ENCODE results near the gene RNF167.
A peak's percentile ranks its signal among the peaks of the same experiment; 100 is the strongest.
"Not testable (repeated sequence)": the region's sequence is repeated elsewhere in the genome, so short reads cannot be mapped to it uniquely, and the experiment has no call there.

The RNF167 gene

DNA sequence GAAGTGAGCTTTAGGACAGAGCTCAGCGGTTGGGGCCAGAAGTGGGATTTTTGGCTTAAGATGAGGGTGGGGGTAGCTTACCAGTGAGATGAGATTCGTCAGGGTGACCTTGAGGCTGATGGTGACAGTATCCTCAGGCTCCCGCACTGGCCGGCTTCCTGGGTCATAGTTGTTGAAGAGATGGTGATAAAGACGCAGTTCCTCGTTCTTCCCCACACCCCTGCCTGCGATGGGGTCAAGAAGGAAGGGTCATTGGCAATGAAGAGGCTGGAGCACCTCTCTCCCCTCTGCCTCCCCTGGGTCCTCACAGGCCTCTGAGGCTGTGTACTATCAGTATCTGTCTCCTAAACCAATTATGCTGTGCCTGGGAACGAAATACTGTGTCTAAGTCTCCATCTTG lies 37.5 kb upstream of the RNF167 start:
- DNase-seq (ENCODE audit: low read depth) = no peak

DNA sequence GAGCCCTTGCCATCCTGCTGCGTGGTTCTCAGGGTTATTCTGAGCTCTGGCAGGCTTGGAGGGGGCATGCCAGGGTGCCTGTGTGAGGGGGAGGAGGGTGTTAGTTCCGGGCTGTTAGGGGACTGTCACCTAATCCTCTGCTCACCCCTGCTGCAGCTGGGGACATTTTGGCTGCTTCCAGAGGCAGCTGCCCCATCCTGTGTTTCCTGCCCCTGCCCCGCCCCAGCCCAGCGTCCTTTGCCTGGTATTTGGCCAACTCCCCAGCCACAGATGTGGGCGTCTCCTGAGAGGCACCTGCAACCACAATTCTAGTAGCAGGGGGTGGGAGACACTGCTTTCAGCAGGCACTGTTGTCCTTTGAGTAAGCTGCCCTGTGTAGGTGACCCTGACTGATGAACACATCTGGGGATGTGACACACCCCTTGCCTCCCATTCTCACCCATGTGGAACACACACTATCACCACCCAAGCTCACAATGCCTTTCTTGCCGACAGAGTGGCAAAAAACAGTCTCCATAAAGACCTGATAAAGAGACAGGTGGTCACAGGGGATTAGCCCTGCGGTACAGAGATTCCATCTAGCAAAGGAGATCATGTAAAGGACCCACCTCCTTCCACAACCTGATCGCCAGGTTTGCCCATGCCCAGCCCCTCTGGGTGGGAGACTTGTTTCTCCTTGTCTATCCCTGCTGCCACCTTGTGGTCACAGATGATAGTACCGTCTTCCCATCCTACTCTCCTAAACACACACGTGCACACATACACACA lies 36.8 kb upstream of the RNF167 start, which contains the start of gene CHRNE:
Gene CHRNE, minus strand, starts transcription at position 48 of the 768 bp plus-strand sequence. Its CDS starts 35 bp downstream, at position 13.
- DNase-seq (ENCODE audit: low read depth) = peak; percentile 45

DNA sequence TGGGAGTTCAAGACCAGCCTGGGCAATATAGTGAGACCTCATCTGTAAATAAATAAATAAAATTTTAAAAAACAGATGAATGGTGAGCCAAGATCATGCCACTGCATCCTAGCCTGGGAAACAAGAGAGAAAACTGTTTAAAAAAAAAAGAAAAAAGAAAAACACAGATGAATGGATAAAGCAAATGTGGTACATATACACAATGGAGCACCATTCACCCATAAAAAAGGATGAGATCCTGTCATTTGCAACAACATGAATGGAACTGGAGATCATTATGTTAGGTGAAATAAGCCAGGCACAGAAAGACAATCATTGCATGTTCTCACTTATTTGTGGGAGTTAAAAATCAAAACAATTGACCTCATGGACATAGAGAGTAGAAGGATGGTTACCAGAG lies 33.4 kb upstream of the RNF167 start:
- DNase-seq (ENCODE audit: low read depth) = not testable (repeated sequence)

DNA sequence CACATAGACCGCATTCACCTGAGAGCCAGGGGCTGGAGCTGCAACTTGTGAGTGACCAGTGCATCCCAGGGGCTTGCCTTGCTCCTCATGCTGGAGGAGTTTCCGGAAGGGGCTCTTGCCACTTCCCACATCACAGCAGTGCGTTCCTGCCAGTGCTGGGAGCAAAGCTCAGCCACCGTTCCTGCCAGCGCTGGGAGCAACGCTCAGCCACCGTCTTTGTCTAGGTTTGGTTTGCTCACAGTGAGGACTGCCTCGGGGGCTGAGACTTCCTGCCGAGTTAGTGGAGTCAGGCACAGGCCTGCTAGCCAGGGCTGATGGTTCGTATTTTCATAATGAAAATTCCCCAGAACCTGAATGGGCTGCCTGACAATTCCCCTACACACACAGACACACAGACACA lies 31.8 kb upstream of the RNF167 start:
- no peak for DNase-seq (ENCODE audit: low read depth)

DNA sequence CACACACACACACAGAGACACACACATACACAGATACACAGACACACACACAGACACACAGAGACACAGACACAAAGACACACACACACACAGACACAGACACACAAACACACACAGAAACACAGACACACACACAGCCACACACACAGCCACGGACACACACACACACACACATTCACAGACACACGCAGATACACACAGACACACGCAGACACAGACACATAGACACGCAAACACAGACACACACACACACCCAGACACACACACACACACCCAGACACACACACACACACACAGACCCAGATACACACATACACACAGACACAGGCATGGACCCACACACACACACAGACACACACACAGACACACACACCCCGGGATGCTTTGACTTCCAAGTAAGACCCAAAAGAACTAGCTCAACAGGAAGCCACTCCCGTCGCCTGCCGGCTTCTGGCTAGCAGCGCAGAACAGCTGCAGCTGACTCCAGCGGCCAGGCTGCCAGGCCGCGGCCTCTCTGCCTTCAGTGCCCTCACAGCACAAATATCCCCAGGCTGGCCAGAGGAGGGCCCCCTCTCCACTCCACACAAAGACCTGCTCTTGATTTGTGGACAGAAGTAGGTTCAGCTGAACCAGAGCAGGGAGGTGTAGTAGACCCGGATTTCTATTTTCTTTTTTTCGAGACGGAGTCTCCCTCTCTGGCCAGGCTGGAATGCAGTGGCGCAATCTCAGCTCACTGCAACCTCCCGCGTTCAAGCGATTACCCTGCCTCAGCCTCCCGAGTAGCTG lies 31.2 kb upstream of the RNF167 start:
- peak; percentile 30 for DNase-seq (ENCODE audit: low read depth)

DNA sequence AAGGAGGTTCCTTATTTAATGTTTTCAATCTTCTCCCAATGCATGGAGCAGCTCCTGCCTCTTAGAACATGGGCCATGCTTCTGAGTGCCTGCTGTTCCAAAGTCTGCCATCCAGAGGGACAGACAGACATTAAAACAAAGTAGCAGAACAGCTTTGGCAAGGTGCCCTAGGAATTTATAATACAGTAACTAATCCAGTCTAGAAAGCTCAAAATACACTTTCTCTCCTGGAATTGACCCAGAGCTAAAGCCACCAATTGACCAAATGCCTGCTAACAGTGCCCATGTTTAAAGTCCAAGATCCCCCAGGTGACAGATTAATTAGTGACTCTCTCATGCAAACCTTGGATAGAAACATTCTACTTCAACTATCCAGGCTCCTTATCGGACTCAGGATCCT lies 26.1 kb upstream of the RNF167 start:
- no peak for DNase-seq (ENCODE audit: low read depth)

DNA sequence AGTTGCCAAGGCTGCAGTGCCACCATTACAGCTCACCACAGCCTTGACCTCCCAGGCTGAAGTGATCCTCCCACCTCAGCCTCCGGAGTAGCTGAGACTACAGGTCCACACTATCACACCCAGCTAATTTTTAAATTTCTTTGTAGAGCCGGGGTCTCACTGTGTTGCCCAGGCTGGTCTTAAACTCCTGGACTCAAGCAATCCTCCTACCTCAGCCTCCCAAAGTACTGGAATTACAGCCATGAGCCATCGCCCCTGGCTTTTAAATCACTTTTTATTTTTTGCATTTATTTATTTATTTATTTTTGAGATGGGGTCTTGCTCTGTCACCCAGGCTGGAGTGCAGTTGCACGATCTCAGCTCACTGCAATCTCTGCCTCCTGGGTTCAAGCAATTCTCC lies 25.5 kb upstream of the RNF167 start:
- not testable (repeated sequence) for DNase-seq (ENCODE audit: low read depth)

DNA sequence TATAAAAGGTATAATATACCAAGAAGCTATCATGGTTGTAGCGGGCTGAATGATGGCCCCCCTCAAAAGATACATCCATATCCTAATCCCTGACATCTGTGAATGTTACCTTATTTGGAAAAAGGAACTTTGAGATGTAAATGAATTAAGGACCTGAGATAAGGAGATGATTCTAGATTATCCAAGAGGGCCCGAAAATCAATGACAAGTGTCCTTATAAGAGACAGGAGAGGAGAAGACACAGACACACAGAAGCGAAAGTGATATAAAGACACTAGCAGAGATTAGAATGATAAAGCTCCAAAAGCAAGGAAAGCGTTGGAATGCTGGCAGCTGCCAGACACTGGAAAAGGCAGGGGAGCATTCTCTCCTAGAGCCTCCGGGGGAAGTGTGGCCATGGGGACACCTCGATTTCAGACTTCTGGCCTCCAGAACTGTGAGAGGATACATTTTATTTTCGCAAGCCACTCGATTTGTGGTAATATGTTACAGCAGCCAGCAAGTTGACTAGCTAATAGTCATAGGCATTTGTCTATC lies 20.5 kb upstream of the RNF167 start:
- no peak for DNase-seq (ENCODE audit: low read depth)

DNA sequence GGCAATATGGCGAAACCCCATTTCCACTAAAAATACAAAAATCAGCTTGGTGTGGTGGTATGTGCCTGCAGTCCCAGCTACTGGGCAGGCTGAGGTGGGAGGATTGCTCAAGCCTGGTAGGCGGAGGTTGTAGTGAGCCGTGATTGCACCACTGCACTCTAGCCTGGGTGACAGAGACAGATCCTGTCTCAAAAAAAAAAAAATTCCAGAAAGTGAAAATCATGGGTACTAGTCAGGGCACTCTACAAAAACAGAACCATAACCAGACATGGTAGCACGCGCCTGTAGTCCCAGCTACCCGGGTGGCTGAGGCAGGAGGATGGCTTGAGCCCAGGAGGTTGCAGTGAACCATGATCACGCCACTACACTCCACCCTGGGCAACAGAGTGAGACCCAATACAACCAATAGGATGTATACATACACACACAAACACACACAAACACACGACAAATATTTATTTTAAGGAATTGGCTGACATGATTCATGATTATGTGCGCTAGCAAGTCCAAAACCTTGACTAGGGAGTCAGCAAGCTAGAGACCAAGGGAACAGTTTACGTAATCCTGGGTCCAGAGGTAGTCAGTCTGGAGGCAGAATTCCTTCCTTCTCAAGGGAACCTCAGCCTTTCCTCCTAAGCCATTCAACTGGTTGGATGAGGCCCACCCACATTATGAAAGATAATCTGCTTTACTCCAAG lies 19.6 kb upstream of the RNF167 start:
- DNase-seq (ENCODE audit: low read depth) = no peak

DNA sequence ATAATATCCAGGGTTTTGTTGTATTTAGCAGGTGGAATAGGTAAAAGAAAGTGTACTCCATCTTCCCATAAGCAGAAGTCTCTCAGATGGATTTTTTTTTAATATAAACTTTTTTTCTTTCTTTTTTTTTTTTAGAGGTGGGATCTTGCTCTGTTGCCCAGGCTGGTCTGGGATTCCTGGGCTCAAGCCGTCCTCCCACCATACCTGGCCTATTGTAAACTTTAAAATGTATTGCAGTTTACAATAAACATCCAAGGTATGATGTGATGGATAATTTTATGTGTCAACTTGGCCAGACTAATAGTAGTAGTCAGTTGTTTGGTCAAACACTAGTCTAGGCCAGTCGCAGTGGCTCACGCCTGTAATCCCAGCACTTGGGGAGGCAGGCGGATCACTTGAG lies 18.7 kb upstream of the RNF167 start:
- no peak for DNase-seq (ENCODE audit: low read depth)

DNA sequence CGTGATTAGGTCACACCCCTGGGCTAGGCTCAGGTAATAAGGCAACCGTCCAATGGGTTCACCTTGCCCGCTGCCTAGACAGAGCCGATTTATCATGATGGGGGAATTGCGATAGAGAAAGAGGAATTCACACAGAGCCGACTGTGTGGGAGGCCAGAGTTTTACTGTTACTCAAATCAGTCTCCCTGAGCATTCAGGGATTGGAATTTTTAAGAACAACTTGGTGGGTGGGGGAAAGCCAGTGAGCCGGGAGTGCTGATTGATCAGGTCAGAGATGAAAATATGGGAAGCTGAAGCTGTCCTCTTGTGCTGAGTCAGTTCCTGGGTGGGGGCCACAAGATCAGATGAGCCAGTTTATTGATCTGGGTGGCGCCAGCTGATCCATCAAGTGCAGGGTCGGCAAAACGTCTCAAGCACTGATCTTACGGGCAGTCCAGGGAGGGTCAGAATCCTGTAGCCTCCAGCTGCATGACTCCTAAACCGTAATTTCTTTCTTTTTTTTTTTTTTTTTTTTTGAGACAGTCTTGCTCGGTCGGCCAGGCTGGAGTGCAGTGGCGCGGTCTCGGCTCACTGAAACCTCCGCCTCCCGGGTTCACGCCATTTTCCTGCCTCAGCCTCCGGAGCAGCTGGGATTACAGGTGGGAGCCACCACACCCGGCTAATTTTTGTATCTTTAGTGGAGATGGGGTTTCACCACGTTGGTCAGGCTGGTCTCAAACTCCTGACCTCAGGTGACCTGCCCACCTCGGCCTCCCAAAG lies 13.3 kb upstream of the RNF167 start:
- not testable (repeated sequence) for DNase-seq (ENCODE audit: low read depth)

DNA sequence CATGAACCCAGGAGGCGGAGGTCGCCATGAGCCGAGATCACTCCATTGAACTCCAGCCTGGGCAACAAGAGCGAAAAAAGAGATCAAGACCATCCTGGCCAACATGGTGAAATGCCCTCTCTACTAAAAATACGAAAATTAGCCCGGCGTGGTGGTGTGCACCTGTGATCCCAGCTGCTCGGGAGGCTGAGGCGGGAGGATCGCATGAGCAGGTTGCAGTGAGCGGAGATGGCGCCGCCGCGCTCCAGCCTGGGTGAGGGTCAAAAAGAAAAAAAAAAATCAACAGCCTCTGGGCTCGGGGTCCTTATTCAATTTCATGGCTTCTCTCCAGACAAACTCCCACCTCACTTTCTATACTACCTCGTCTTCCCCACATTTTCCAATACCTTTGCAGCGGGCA lies 11.2 kb upstream of the RNF167 start:
- DNase-seq (ENCODE audit: low read depth) = no peak

DNA sequence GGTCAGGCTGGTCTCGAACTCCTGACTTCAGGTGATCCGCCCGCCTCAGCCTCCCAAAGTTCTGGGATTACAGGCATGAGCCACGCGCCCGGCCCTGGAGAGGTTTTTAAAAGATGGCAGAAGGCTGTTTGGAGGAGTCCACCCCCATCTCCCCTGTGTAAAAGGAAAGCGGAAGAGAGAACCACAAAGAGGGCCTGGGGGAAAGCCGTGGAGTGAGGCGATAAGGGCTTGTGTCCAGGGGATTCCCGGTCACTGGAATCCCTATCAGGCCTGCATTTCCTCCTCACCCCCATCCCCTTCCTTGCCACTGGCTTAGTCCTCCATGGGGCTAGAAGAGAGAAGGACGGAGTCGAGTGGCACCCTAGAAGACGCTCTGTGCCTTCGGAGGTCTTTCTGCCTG lies 8.1 kb upstream of the RNF167 start, which contains the start of gene GP1BA:
Gene GP1BA, plus strand, starts transcription at position 315 of the 400 bp plus-strand sequence. CDS start 328 bp downstream, outside the sequence.
- no peak for DNase-seq (ENCODE audit: low read depth)

DNA sequence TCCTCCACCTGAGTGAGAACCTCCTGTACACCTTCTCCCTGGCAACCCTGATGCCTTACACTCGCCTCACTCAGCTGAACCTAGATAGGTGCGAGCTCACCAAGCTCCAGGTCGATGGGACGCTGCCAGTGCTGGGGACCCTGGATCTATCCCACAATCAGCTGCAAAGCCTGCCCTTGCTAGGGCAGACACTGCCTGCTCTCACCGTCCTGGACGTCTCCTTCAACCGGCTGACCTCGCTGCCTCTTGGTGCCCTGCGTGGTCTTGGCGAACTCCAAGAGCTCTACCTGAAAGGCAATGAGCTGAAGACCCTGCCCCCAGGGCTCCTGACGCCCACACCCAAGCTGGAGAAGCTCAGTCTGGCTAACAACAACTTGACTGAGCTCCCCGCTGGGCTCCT lies 7.3 kb upstream of the RNF167 start:
- DNase-seq (ENCODE audit: low read depth) = no peak

DNA sequence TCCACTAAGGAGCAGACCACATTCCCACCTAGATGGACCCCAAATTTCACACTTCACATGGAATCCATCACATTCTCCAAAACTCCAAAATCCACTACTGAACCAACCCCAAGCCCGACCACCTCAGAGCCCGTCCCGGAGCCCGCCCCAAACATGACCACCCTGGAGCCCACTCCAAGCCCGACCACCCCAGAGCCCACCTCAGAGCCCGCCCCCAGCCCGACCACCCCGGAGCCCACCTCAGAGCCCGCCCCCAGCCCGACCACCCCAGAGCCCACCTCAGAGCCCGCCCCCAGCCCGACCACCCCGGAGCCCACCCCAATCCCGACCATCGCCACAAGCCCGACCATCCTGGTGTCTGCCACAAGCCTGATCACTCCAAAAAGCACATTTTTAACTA lies 6.4 kb upstream of the RNF167 start:
- no peak for DNase-seq (ENCODE audit: low read depth)

DNA sequence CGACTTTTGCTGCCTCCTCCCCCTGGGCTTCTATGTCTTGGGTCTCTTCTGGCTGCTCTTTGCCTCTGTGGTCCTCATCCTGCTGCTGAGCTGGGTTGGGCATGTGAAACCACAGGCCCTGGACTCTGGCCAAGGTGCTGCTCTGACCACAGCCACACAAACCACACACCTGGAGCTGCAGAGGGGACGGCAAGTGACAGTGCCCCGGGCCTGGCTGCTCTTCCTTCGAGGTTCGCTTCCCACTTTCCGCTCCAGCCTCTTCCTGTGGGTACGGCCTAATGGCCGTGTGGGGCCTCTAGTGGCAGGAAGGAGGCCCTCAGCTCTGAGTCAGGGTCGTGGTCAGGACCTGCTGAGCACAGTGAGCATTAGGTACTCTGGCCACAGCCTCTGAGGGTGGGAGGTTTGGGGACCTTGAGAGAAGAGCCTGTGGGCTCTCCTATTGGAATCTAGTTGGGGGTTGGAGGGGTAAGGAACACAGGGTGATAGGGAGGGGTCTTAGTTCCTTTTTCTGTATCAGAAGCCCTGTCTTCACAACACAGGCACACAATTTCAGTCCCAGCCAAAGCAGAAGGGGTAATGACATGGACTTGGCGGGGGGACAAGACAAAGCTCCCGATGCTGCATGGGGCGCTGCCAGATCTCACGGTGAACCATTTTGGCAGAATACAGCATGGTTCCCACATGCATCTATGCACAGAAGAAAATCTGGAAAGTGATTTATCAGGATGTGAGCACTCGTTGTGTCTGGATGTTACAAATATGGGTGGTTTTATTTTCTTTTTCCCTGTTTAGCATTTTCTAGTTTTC lies 5.7 kb upstream of the RNF167 start:
- no peak for DNase-seq (ENCODE audit: low read depth)

DNA sequence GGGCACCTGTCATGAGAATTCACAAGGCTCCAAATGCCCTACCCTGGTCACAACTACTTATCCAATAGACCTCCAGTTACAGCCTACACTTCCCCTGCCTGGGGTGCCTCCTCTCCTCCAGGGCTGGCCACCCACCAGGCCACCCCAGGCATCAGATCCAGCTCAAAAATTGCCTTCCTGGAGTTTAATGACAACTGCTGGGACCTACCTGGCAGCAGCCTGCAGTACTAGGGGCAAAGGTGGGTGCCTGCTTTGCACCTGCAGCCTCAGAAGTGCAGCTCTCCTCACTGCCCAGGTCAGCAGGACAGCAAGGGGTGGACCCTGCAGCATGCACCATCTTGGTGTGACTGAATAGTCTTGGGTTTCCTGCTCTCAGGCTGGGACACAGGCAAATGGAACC lies 4.4 kb upstream of the RNF167 start:
- DNase-seq (ENCODE audit: low read depth) = no peak

DNA sequence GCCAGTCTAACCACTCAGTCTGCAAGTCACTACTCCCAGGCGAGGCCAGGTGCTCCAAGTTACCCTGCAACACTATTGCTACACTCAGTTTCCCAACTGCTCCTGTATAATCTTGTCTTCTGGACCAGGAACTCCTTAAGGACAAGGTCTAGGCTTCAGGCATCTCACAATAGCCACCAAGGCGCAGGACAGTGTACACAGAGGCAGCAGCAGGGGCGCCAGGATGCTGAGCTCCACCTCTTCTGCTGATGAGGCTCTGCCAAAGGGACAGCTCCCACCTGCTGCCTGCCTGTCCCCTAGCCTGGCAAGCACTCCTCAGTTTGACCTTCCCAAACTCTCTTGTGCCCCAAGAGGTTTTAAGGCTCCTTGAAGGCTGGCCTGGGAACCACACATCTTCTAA lies 3.6 kb upstream of the RNF167 start:
- DNase-seq (ENCODE audit: low read depth) = no peak

DNA sequence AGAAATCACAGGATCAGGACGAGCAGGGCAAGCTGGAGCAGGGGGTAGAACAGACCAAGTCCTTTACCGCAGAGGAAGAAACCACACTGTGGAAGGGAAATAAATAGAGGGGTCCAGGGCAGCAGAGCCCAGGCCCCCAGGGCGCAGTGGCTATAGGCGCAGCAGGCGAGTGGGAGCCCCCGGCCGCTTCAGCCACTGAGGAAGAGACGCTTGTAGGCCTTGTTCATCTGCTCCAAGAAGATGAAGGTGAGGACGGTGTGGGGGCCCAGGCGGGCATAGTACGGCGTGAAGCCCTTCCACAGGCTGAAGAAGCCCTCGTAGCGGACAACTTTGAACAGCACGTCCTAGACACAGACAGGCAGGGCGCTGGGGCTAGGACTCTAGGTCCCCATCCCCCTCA lies 2.5 kb upstream of the RNF167 start:
- no peak for DNase-seq (ENCODE audit: low read depth)

DNA sequence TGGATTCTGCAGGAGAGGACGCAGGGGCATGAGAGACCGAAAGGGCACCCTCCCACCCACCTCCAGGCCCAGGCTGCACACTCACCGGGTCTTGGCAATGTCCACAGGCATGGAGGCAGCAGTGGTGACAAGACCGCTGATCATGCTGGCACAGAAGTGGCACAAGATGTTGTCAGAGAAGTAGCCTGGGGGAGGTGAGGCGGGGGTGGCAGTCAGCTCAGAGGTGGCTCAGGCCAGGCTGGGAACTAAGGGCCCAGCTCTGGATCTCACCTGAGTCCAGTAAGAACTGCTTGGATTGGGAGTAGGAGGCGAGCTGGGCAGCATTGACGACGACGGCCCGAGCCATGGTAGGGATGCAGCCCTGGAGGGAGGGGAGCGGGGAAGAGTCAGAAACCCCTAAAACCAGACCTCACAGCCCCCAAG lies 2.0 kb upstream of the RNF167 start:
- no peak for DNase-seq (ENCODE audit: low read depth)
